ENCODE measurements around the gene MT1M.

DNA sequence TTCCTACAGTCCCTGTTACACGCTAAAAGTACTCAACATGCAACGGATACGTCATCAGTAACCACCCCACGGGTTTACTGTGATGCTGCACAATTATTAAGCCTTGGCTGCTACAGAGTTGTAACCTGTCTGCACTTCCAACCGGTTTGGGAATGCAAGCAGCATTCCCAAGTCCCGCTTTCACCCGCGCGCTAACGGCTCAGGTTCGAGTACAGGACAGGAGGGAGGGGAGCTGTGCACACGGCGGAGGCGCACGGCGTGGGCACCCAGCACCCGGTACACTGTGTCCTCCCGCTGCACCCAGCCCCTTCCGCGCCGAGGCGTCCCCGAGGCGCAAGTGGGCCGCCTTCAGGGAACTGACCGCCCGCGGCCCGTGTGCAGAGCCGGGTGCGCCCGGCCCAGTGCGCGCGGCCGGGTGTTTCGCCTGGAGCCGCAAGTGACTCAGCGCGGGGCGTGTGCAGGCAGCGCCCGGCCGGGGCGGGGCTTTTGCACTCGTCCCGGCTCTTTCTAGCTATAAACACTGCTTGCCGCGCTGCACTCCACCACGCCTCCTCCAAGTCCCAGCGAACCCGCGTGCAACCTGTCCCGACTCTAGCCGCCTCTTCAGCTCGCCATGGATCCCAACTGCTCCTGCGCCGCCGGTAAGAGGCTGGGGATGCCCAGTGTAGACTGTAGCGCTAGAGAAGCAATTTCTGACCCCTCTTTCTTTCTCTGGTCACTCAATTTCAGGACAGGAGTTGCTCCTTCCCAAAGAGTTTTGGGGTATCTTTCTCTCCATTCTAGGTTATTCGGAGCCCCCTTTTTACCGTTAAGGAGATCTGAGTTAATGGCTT is 24.2 kb upstream of the MT1M start, which contains the start of gene MT2A:
- TF ChIP-seq, protein P1, sequence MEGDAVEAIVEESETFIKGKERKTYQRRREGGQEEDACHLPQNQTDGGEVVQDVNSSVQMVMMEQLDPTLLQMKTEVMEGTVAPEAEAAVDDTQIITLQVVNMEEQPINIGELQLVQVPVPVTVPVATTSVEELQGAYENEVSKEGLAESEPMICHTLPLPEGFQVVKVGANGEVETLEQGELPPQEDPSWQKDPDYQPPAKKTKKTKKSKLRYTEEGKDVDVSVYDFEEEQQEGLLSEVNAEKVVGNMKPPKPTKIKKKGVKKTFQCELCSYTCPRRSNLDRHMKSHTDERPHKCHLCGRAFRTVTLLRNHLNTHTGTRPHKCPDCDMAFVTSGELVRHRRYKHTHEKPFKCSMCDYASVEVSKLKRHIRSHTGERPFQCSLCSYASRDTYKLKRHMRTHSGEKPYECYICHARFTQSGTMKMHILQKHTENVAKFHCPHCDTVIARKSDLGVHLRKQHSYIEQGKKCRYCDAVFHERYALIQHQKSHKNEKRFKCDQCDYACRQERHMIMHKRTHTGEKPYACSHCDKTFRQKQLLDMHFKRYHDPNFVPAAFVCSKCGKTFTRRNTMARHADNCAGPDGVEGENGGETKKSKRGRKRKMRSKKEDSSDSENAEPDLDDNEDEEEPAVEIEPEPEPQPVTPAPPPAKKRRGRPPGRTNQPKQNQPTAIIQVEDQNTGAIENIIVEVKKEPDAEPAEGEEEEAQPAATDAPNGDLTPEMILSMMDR (IDR thresholded peaks at IDR 0.05; ENCODE audit: low read length): no peak
- no peak for TF ChIP-seq EZH2 (IDR thresholded peaks at IDR 0.05; ENCODE audit: borderline replicate concordance, low read length)
